SH-SY5Y (cell line): ENCODE measurements around the gene CATSPERZ.

Source experiments
- GATA2 ChIP-seq: IDR thresholded peaks from 2 replicates; pipeline ENCODE4 v1.6.1; 2011; ENCODE audit warnings: mild to moderate bottlenecking, low read depth, low read length
- GATA3 ChIP-seq: IDR thresholded peaks from 2 replicates; pipeline ENCODE4 v1.6.1; 2011; ENCODE audit warnings: low read depth, mild to moderate bottlenecking, low read length, moderate library complexity

GRCh38 chr11:64262271-64263002, 37.7 kb upstream of the CATSPERZ start:
- TF ChIP-seq GATA2 (no peak), GATA3 (no peak)
